Adrenal gland (tissue), 12 donors: Measurements from ENCODE around the gene PARG. TPM values are rescaled to one million over a fixed set of nuclear protein-coding genes. Genes with fewer than 3 reads are reported as not detected.
"Not testable (repeated sequence)": the region's sequence is repeated elsewhere in the genome, so short reads cannot be mapped to it uniquely, and the experiment has no call there.

ENCODE experiments used
- DNase-seq, 7 donors: peaks; one replicate each; pipeline ENCODE4 v3.0.0-alpha.2; 2019 to 2020
- H3K27ac ChIP-seq, 5 donors: fragments of 200-600 bp; sonication (generic) in 4 of 5; 1 replicate in 3 of 5; 2 replicates in 2 of 5; pipeline versions ENCODE4 v1.5.1 to v1.8.0; 2016 to 2020; ENCODE audit warnings: mild to moderate bottlenecking in 1 of 5
- H3K27me3 ChIP-seq: fragments of 200-600 bp; 2 replicates; pipeline ENCODE4 v1.8.0; 2021
- H3K36me3 ChIP-seq, 2 donors: fragments of 200-600 bp; replicated peaks in 1 of 2; 1 replicate in 1 of 2; 2 replicates in 1 of 2; pipeline versions ENCODE4 v1.5.1 to v1.8.0; 2018 to 2022
- H3K4me1 ChIP-seq, 2 donors: fragments of 200-600 bp; replicated peaks in 1 of 2; 1 replicate in 1 of 2; 2 replicates in 1 of 2; pipeline versions ENCODE4 v1.5.1 to v1.8.0; 2018 to 2021
- H3K4me3 ChIP-seq, 4 donors: fragments of 200-600 bp; sonication (generic) in 3 of 4; one replicate each; pipeline ENCODE4 v1.5.1; 2016 to 2018
- H3K9me3 ChIP-seq, 3 donors: fragments of 200-600 bp; sonication (generic) in 1 of 3; replicated peaks in 1 of 3; 1 replicate in 2 of 3; 2 replicates in 1 of 3; pipeline versions ENCODE4 v1.5.1 to v1.8.0; 2016 to 2021
- CTCF ChIP-seq, 6 experiments: fragments of 450-650 bp in 4 of 6; fragments of 200-600 bp in 2 of 6; sonication (generic) in 1 of 6; IDR thresholded peaks; 1 replicate in 5 of 6; 2 replicates in 1 of 6; pipeline versions ENCODE4 v1.5.1 to v1.8.0; 2016 to 2021; ENCODE audit warnings: antibody characterized with exemption in 6 of 6, mild to moderate bottlenecking in 2 of 6, moderate library complexity in 1 of 6
- POLR2A ChIP-seq, 2 donors: fragments of 450-650 bp; IDR thresholded peaks; one replicate each; pipeline ENCODE4 v1.6.1; 2017; ENCODE audit warnings: antibody characterized with exemption in 2 of 2, mild to moderate bottlenecking in 2 of 2, moderate library complexity in 1 of 2
- WGBS, 4 donors: extraction: QIAGEN DNeasy Blood & Tissue Kit in 2 of 4; methylation state at CpG; one replicate each; pipeline versions ENCODE4 v1.1.5 to v1.1.7; 2013 to 2017; 5-methylcytosine and 5-hydroxymethylcytosine counted together
- intact Hi-C, 2 donors: fragments of 100-400 bp; cut with DNase I; formaldehyde crosslinking; loops; one replicate each; pipeline versions ENCODE4 v1.14.1 to v1.15.0; 2022 to 2023
- polyA plus RNA-seq, 3 donors: library from polyadenylated mRNA; stranded (reverse); fragments of 200-250 nt in 2 of 3; fragments of 350-450 nt in 1 of 3; fragmentation: Illumina TruSeq in 1 of 3; extraction: RNeasy Lipid Tissue Mini Kit (QIAGEN cat#74804) in 1 of 3; gene quantifications; one replicate each; pipeline ENCODE4 v1.2.3, GENCODE V29; 2013 to 2014
- total RNA-seq, 9 donors: library from RNA; depleted of rRNA in 4 of 9; stranded (reverse); fragments of >200 nt in 4 of 9; fragments of 120-200 nt in 1 of 9; fragmentation: NEBNext Ultra II Directional in 1 of 9; extraction: Animal tissue kit (Norgen Biotek cat#: 25700) in 1 of 9; gene quantifications; one replicate each; pipeline versions ENCODE4 v1.1.0 to v1.2.4, GENCODE V29; 2013 to 2023
- donor health status: healthy with polysubstance abuse.
- donor health status: Bipolar disorder and iron deficiency.
- donor health status: DM: yes; HTN: yes; CAD: no.
- donor health status: DM: no; HTN: no; CAD: no.
- donor health status: DM: no; HTN: no; CAD: no.
- donor health status: DM: yes; HTN: yes; CAD: no.

PARG gene
- total and polyA plus RNA-seq, 12 donors = 3.1 to 56.8 (median 21.8) TPM

GRCh38 chr10:49775014-49775413 is 166.8 kb downstream of the PARG start:
- Histone ChIP-seq H3K36me3 (no peaks in the 10 kb centered on the region), H3K27ac (no peak overlapping the region), H3K4me3 (no peak overlapping the region), H3K27me3 (no peaks in the 10 kb centered on the region), H3K9me3 (no peaks in the 10 kb centered on the region), H3K4me1 (no peaks in the 10 kb centered on the region)
- DNase-seq = no peak
- intact Hi-C loops = no loop called here
- 57 to 72% (median 66%) methylated on average over 2 of the region's 2 CpGs for WGBS, 4 donors
- TF ChIP-seq CTCF (IDR thresholded peaks at IDR 0.05) (no peak), POLR2A (IDR thresholded peaks at IDR 0.05) (no peak)

- H3K4me1 ChIP-seq, H3K27ac ChIP-seq, DNase-seq, H3K4me3 ChIP-seq, H3K36me3 ChIP-seq, H3K9me3 ChIP-seq, intact Hi-C loops: not testable (repeated sequence)
- 32 to 53% (median 38%) methylated on average over 5 of the region's 5 CpGs for WGBS, 4 donors
- H3K27me3 ChIP-seq = peaks cover 13% of the 10 kb centered on the region
These were observed 168.9 kb downstream of the PARG start for GRCh38 chr10:49772944-49773343.

GRCh38 chr10:49771046-49771445 is 170.8 kb downstream of the PARG start:
- peaks cover 16% of the 10 kb centered on the region for H3K27me3 ChIP-seq
- 43 to 49% (median 46%) methylated on average over 11 of the region's 11 CpGs for WGBS, 4 donors
- H3K4me1 ChIP-seq, H3K36me3 ChIP-seq, H3K27ac ChIP-seq, DNase-seq, intact Hi-C loops, H3K9me3 ChIP-seq, H3K4me3 ChIP-seq: not testable (repeated sequence)

GRCh38 chr10:49769692-49770091 is 172.1 kb downstream of the PARG start:
- Histone ChIP-seq H3K9me3 (no peaks in the 10 kb centered on the region), H3K27me3 (peaks cover 16% of the 10 kb centered on the region), H3K36me3 (no peaks in the 10 kb centered on the region), H3K4me1 (no peaks in the 10 kb centered on the region), H3K4me3 (no peak overlapping the region), H3K27ac (no peak overlapping the region)
- no peak for DNase-seq
- 89 to 96% (median 94%) methylated on average over 8 of the region's 8 CpGs for WGBS, 4 donors
- TF ChIP-seq POLR2A (IDR thresholded peaks at IDR 0.05) (no peak), CTCF (IDR thresholded peaks at IDR 0.05) (no peak)
- intact Hi-C loops = no loop called here

- Histone ChIP-seq H3K27me3 (peaks cover 16% of the 10 kb centered on the region), H3K9me3 (no peaks in the 10 kb centered on the region), H3K36me3 (no peaks in the 10 kb centered on the region), H3K4me3 (no peak overlapping the region), H3K4me1 (no peaks in the 10 kb centered on the region), H3K27ac (no peak overlapping the region)
- DNase-seq = no peak
- 4 to 31% (median 8%) methylated on average over 5 to 45 of the region's 45 CpGs for WGBS, 4 donors
- TF ChIP-seq CTCF (IDR thresholded peaks at IDR 0.05) (no peak), POLR2A (IDR thresholded peaks at IDR 0.05) (no peak)
- intact Hi-C loops = no loop called here
These were observed 173.1 kb downstream of the PARG start for GRCh38 chr10:49768731-49769130.
